ENCODE results near the gene MOGAT3. TPM values are rescaled to one million over a fixed set of nuclear protein-coding genes. Genes with fewer than 3 reads are reported as not detected.

Gene MOGAT3
- total RNA-seq, 2 donors from 2014 or later, result not detected

- H3K36me3 ChIP-seq, result no peaks in the 10 kb centered on the region
- no peaks in the 10 kb centered on the region for H3K9me3 ChIP-seq
- TF ChIP-seq CTCF (IDR thresholded peaks at IDR 0.05), result no peak
- no peak overlapping the region for H3K27ac ChIP-seq
- DNase-seq (ENCODE audit: low spot score), result no peak
- no peak for ATAC-seq (ENCODE audit: insufficient number of reproducible peaks, low FRiP score, low read depth)
- H3K27me3 ChIP-seq (replicated peaks; ENCODE audit: insufficient read depth), result no peaks in the 10 kb centered on the region
- H3K4me1 ChIP-seq (ENCODE audit: control insufficient read depth in 1 of 2, low read depth in 2 of 2), result no peaks in the 10 kb centered on the region
- H3K4me3 ChIP-seq, result no peak overlapping the region
These were observed 14.6 kb downstream of the MOGAT3 start for GRCh38 chr7:101186194-101186593.

- no peak overlapping the region for H3K4me3 ChIP-seq
- H3K27me3 ChIP-seq (replicated peaks; ENCODE audit: insufficient read depth), result no peaks in the 10 kb centered on the region
- ATAC-seq (ENCODE audit: insufficient number of reproducible peaks, low FRiP score, low read depth) (no peak), DNase-seq (ENCODE audit: low spot score) (no peak)
- no peak overlapping the region for H3K27ac ChIP-seq
- H3K4me1 ChIP-seq (ENCODE audit: control insufficient read depth in 1 of 2, low read depth in 2 of 2), result peaks cover 0 to under 1% of the 10 kb centered on the region in 2 donors
- no peaks in the 10 kb centered on the region for H3K36me3 ChIP-seq
- no peak for TF ChIP-seq CTCF (IDR thresholded peaks at IDR 0.05)
- H3K9me3 ChIP-seq, result no peaks in the 10 kb centered on the region
These were observed 15.5 kb downstream of the MOGAT3 start for GRCh38 chr7:101185258-101185839.

GRCh38 chr7:101180130-101180755 lies 20.6 kb downstream of the MOGAT3 start, which contains the start of gene NAT16:
NAT16 (minus strand) TSS chr7:101180293; CDS start chr7:101174807, 5,486 bp downstream.
- TF ChIP-seq CTCF (IDR thresholded peaks at IDR 0.05), result no peak
- Histone ChIP-seq H3K4me1 (ENCODE audit: control insufficient read depth in 1 of 2, low read depth in 2 of 2) (peaks cover 0 to 9% of the 10 kb centered on the region in 2 donors), H3K27me3 (replicated peaks; ENCODE audit: insufficient read depth) (peaks cover 11% of the 10 kb centered on the region), H3K4me3 (no peak within 1 kb of the TSS), H3K36me3 (no peaks in the 10 kb centered on the region), H3K27ac (no peak within 1 kb of the TSS), H3K9me3 (no peaks in the 10 kb centered on the region)
- ATAC-seq (ENCODE audit: insufficient number of reproducible peaks, low FRiP score, low read depth) (no peak), DNase-seq (ENCODE audit: low spot score) (no peak)

- peaks cover 13% of the 10 kb centered on the region for H3K27me3 ChIP-seq (replicated peaks; ENCODE audit: insufficient read depth)
- H3K36me3 ChIP-seq, result no peaks in the 10 kb centered on the region
- H3K27ac ChIP-seq, result no peak overlapping the region
- H3K4me3 ChIP-seq, result no peak overlapping the region
- no peak for ATAC-seq (ENCODE audit: insufficient number of reproducible peaks, low FRiP score, low read depth)
- no peak for TF ChIP-seq CTCF (IDR thresholded peaks at IDR 0.05)
- no peaks in the 10 kb centered on the region for H3K9me3 ChIP-seq
- H3K4me1 ChIP-seq (ENCODE audit: control insufficient read depth in 1 of 2, low read depth in 2 of 2), result peaks cover 0 to 9% of the 10 kb centered on the region in 2 donors
- DNase-seq (ENCODE audit: low spot score), result no peak
These were observed 21.1 kb downstream of the MOGAT3 start for GRCh38 chr7:101179713-101180112.

- peaks cover 0 to 13% of the 10 kb centered on the region in 2 donors for H3K4me1 ChIP-seq (ENCODE audit: control insufficient read depth in 1 of 2, low read depth in 2 of 2)
- H3K9me3 ChIP-seq, result no peaks in the 10 kb centered on the region
- peaks cover 19% of the 10 kb centered on the region for H3K27me3 ChIP-seq (replicated peaks; ENCODE audit: insufficient read depth)
- no peaks in the 10 kb centered on the region for H3K36me3 ChIP-seq
- DNase-seq (ENCODE audit: low spot score) (no peak), ATAC-seq (ENCODE audit: insufficient number of reproducible peaks, low FRiP score, low read depth) (no peak)
- no peak overlapping the region for H3K27ac ChIP-seq
- no peak for TF ChIP-seq CTCF (IDR thresholded peaks at IDR 0.05)
- no peak overlapping the region for H3K4me3 ChIP-seq
These were observed 21.7 kb downstream of the MOGAT3 start for GRCh38 chr7:101179117-101179516.
